Measurements from ENCODE around the gene PRKRA.
"Not testable (repeated sequence)": the region's sequence is repeated elsewhere in the genome, so short reads cannot be mapped to it uniquely, and the experiment has no call there.

PRKRA gene

DNA sequence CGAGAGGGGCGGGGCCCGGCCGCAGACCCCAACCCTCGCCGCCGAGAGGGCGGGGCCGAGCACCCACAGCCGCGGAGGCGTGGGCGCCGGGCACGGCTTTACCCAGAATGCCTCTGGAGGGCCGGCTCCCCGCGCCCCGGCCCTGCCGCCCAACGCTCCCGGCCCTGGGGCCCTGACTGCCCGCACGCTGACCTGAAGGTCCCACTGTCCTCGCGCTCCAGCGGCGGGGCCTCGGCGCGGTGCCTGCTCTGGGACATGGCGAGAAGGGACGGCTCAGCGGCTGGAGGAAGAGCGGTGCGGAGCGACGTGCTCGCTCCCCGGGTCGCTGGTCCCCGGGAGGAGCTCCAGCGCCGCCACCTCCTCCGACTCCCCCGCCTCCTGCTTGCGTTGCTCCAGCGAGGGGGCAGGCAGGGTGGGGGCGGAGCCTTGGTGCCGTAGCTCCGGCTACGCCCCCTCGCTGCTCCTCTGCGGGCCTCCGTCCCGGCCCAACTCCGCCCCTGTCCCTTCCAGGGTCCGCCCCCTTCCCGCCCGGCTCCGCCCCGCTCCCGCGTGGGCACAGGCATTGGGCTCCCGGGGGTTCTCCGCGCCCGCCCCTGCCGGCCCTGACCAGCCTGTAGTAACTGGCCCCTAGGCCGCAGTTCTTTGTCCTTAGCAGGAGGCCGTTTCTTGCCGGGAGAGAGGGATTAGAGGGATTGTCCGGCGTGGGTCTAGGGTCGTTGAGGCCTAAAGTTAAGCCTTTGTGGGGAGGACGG lies at the start of gene PRKRA, which contains the start of gene PJVK:
TSS of gene PRKRA (minus strand) at position 402 of the 752 bp plus-strand sequence. CDS start at position 257, 145 bp downstream.
TSS of gene PJVK (plus strand) at position 605 of the 752 bp plus-strand sequence. CDS start 2,032 bp downstream, outside the sequence.
- DNase-seq = peak; percentile 95 to 96

DNA sequence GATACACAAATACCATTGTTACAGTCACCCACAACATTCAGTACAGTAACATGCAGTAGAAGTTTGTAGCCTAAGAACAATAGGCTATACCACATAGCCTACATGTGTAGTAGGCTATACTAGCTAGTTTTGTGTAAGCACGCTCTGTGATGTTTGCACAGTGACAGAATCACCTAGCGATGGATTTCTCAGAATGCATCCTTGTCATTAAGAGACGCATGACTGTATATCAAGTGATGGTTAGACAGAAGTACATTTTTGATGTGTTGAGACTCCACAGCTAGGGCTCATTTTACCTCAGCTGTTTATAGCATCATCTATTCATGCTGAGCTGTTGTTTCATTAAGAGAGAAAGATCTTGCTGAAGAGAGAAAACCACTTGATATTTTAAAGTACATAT lies 48.7 kb upstream of the PRKRA start:
- no peak for DNase-seq

DNA sequence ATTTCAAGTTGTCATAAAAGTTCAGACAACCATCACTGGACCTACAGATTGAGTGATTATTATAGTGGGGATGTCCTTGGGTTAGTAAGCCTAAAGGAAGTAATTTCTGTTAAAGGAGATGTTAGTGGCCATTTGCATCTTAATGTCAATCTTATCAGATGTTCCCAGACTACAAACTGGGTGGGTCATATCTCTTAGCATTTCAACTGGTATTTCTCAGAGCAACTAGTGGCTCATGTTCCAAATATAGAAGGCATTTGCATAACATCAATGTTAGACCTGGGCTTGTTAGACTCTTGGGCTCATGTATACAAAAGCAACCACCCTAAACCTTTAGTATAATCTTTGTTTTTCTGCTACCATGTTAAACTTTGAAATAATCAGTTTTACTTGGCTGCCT lies 47.2 kb upstream of the PRKRA start:
- no peak for DNase-seq

DNA sequence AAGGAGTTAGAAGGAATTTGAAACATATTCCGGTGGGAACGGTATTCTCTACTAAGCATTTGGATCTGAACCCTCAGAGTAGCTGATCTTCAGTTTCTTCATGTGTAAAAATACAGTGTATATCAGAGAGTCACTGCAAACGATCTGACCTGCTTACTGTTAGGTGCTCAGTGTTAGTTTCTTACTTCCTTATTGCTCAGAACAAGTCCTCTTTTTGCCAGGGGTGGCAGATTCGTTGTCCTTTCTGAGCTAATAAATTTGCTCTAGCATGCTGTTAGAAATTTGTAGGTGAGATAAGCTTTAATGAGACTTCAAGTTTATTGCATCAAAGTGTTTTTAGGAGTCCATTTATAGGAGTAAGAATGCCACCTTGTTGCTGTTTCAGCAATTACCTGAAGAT lies 45.1 kb upstream of the PRKRA start:
- no peak for DNase-seq

DNA sequence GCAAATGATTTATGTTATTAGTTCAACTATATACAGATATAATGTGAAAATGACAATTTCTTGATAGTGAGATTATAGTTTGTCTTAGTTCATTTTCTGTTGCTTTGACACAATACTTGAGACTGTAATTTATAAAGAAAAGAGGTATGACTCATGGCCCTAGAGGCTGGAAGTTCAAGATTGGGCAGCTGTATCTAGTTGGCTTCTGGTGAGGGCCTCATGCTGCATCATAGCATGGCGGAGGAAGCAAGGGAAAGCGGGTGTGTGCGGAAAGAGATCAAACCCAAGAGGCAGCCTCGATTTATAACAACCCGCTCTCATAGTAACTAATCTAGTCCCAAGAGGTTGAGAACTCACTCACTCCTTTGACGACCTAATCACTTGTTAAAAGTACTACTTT lies 40.6 kb upstream of the PRKRA start:
- DNase-seq = no peak

DNA sequence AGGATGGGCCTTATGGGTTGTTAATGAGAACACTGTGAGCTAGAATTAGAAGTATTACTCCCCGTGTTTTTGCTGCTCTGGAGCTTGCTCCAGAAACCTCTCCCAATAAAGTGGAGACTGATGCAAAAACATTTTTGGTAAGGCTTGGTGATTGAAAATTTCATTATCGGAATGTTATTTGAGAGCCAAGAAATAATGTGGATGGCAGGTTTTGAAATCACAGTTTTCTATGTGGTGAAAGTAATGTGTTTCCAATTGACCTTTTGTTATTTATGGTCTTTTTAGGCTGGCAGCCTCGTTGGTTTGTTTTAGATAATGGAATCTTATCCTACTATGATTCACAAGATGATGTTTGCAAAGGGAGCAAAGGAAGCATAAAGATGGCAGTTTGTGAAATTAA lies 34.4 kb upstream of the PRKRA start:
- no peak for DNase-seq

DNA sequence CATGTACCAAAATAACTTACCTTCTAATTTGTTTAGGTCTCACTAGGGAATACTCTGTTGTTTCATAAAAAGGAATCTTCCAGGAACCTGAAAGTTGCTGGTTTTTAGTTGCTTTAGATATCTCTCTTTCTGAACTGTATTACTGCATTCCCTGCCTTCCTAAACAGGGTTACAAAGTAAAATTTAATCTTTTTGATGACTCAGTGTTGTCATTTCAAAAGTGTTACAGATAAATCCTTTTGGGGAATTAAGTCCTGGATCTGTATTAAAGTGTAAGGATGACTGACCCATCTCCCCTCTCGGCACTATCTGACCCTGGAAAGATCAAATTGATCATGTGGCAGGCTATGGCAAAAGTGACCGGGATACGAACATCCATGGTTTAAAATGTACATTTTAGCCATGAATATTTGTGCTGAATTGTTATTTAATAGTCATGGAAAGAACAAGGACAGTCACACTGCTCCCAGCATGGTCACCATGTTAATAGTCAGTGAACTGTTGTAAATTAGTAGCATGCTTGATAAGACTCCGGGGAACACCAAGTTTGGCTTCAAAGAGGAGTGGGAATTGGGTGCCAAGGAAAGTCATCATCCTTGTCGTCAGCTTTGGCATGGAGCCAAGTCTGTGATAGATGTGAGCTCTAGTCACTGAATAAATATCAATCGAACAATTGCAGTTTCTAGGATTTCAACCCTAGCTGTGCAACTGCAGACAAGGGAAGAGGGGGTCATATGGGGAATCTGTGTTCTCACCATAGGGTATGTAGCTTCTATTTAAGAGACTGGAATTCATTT lies 33.5 kb upstream of the PRKRA start:
- DNase-seq = no peak

DNA sequence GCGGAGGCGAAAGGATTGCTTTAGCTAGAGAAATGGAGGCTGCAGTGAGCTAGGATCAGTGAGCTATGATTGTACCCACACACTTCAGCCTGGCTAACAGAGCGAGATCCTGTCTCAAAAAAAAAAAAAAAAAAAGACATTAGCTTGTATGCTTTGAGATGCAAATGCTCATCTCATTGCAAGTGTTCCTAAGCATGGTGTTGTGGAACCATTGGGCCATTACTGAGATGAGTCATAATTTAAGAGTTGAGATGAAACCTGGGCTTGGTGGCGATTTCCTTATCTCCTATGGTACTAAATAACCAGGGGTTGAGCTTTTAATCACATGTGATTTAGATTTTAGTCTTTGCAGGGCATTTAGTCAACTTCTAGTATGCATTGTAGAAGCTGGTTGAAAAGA lies 31.5 kb upstream of the PRKRA start:
- no peak for DNase-seq

DNA sequence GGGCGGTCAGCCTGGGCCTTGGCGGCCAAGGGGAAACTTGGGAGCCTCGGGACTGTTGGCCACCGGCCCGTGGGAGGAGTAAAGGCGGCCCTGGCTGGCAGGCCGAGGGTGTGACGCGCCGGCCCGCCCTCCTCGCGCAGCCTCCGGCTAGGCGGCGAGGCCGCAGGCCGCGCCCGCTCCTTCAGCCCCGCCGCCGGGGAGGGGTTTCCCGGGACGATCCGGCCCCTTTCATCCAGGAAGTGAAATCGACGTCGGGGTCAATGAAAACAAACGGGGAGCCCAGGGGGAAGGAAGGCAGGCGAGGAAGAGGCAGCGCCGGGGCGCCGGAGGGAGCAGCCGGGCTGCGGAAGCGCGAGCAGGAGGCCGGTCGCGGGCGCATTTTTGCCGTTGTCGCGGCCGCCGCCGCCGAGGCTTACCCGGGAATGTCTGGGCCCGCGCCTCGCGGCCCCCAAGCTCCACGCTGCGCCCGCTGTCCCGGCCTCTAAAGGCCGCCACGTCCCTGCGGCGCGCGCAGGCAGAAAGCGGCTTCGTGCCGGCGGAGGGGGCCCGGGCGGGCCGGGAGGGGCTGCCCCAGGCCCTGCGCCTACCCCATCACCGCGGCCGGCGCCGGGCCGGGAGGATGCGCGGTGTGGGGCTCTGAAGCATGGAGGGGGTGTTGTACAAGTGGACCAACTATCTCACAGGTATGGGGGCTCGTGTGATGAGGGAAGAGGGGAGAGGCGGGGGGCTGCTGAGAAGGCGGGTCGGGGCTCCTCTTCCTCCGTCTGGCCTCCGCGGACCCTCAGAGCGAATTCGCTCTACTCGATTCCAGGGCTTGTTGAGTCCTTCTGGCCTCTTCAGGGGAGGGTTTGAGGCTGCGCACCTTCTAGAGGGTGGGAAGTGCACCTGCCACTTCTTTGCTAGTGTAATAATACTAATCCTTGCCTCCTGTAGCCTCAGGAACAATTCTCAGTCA lies 29.5 kb upstream of the PRKRA start, which contains the start of gene PLEKHA3:
TSS of gene PLEKHA3 (plus strand) at position 231 of the 955 bp plus-strand sequence. CDS start at position 644, 413 bp downstream.
- DNase-seq = peak; percentile 83 to 84

DNA sequence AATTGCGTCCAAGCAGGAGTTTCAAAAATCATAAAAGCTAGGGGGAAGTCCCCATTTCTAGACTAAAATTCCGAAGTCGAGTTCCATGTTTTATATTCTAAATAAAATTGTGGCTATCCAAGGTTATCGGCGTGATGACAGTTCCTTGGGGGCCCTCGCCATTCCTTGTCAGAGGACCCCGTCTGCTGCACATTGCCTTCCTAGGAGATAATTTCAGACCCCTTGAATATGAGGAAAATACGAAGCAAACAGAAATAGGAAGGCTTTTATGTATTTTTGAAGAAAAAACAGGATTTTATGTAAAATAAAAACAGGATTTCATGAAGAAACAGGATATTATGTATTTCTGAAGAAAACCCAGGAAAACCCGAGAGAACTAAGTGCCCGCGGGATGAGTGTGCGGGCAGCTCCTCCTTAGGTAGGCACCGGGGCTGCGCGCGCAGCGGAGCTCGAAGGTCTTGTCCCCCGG lies 28.8 kb upstream of the PRKRA start:
- no peak for DNase-seq

DNA sequence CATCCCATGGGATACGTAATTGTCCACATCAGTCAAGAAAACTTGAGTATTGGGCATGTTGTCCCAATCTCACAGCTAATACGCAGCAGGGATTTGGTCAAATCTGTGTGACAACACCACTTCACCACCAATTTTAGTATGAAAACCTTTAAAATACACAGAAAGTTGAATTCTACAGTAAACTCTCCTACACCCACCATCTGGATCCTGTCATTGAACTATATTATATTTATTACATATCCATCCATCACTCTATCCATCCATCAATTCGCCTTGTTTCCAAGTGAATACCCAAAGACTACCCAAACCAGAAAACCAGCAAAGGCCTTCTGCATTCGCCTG lies 28.3 kb upstream of the PRKRA start:
- DNase-seq = no peak

DNA sequence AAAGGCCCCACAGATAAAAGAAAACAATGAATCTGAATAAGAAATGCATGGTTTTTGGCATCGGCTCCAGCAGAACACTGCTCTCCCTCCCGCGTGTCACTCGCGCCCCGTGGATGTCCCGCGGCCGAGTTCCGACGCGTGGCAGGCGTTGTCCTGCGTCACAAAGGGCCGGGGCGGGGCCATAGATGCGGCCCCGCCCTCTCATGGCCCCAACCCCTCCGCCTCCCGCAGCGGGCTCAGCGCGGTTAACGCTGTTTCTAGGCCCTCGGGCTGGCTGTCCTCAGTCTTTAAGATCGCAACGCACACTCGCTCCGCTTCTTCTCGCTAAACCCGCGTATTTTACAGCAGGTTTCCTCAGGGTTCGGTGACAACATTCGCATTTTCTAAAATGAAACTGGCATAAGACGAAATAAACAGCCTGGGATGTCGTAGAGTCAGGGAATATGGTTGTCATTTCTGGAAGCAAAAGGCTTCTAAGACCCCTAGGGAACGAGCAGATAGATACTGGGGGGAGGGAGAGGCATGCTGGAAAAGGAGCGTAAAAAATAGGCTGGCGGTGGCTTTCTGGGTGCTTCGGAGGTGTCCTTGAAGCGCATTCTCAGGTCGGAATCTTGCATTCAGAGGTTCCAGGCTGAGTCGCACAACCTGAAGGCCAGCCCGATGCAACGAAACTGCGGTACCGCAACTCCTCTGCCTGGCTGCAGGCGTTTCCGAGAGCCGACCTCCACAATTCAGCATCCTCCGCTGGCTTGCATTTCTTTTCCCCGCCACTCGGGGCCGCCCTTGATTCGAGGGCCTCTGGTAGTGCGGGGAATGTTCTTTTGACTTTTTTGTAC lies 27.7 kb upstream of the PRKRA start, which contains the start of gene FKBP7:
TSS of gene FKBP7 (minus strand) at position 162 of the 836 bp plus-strand sequence. CDS start at position 61, 101 bp downstream.
- peak; percentile 87 for DNase-seq

DNA sequence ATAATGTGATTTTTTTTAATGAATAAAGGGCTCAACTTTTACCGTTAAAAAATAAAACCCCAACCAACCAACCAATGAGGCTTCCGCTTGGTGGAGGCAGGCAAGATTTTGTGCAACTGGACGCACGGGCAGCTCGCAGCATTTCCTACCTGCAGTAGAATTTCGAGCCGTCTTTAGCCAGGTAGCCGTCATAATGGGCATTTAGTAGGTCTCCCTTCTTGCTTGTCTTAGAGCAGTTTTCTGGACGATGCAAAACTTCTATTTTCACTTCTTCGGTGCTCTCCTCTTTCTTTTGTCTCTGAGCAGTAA lies 27.1 kb upstream of the PRKRA start:
- no peak for DNase-seq

DNA sequence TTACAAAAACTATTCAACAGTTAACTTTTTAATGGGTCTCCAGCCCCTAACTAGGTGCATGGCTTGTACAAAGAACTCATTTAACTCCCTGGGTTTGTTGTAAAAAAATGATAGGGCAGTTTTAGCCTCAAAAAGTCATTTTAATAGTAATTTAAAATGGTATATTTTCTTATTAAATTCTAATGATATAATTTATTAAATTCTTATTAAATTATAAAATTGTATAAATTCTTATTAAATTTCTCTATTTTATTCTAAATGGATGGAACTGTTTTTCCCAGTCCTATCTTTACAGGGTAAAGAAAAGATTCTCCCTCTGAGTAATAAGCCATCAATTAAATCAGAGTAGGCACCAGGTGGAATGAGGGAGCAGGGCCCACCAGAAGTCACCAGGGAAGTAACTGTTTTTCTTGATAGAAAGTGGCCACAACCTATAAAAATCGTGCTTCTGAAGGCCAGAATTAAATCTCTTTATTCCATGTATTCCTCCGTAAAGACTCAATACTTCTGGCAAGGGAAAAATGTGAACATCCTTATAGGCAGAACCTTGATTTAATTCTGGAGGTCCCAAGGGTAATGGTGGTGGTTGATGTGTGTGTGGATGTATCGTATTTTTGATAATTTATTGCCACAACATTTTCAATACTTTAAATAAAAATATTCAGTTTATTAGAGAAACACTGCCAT lies 26.6 kb upstream of the PRKRA start:
- DNase-seq = no peak

DNA sequence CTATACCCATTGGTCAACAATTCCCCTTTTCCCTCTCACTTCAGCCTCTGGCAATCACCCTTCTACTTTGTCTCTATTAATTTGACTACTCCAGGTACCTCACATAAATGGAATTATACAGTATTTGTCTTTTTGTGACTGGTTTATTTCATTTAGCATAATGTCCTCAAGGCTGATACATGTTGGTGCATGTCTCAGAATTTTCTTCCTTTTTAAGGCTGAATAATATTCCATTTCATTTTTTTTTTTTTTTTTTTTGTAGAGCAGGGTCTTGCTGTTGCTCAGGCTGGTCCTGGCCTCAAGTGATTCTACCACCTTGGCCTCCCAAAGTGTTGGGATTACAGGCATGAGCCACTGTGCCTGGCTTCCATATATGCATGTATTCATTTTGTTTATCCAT lies 25.5 kb upstream of the PRKRA start:
- no peak for DNase-seq

DNA sequence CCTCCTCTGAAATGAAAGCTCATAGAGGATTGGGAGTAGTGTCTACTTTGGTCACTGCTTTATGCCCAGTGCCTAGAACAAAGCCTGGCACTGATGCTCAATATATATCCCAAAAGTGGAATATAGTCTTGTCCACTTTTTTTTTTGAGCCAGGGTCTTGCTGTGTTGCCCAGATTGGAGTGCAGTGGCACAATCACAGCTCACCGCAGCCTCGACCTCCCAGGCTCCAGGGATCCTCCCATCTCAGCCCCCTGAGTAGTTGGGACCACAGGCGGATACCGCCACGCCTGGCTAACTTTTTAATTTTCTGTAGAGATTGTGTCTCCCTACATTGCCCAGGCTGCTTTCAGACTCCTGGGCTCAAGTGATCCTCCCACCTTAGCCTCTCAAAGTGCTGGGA lies 23.6 kb upstream of the PRKRA start:
- DNase-seq = no peak

DNA sequence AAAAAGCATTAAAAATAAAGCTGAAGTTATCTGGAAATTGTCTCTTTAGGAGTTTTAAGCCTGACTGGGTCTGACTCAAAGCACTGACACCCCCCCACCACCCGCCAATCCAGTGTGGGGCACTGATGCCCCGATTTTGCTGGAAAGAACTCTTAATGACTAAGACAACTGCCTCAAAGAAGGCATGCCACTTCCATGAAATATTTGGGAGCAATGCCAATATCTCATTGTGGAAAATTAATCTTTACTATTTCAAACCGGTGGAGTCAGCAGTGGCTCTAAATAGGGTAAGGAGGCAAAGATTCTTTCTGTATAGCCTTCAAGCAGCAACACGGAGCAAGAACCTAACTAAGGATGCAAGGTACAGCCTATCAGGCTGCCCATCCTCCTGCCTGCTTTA lies 23.0 kb upstream of the PRKRA start:
- DNase-seq = no peak

DNA sequence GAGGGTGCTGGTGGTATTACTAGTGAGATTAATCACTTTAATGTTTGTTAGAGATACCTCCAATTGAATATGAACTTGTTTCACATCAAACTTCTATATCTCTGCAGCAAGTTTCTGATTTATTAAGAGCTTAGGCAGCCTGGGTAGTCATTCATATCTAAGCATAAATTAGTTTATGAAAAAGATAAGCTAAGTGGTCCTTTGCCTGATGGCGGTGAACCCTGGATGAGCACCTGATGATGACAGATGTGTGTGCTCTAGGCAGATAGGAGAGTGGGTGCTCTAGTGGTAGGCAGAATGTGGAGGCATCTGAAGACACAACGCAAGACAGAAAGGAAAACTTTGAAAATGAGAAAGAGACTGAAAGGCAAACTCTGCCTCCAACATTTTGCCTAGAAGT lies 22.4 kb upstream of the PRKRA start:
- DNase-seq = no peak

DNA sequence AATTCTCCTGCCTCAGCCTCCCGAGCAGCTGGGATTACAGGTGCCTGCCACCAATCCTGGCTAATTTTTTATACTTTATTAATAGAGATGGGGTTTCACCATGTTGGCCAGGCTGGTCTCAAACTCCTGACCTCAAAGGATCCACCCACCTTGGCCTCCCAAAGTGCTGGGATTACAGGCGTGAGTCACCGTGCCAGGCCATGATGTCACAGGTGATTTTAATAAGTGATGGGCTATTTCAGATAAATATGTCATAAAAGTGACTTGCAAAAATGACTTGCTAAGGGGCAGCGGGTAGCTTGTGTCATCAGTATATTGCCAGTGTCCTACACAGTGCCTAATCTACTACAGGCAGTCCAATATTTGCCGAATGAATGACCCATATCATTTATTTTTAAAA lies 20.3 kb upstream of the PRKRA start:
- not testable (repeated sequence) for DNase-seq

DNA sequence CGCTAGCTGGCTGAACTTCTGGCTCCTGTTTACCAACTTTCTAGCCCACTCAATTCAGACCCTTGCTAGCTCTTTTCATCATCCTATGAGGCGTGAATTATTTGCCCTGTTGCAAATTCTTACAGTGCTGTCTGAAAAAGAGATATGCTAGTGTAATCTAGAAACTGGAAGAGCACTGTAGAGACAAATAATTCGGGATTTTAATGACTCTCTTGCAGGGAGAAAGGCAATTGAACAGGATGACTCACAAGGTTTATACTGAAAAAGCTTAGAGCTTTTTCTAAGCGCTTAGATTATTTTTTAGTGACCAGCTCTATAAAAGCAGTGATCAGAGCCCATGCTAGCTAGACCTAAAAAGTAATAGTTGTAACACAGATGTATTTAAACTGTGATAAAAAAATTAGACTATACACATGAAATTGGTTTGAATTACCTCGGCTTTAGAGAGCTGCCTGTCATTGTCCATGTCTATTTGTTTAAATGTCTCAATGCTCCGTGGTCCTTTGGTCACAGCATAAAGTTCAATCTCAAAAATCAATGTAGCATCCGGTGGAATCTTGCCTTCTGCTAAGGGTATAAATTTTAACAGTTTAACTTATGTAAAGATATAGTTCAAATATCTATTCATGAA lies 18.4 kb upstream of the PRKRA start:
- no peak for DNase-seq

DNA sequence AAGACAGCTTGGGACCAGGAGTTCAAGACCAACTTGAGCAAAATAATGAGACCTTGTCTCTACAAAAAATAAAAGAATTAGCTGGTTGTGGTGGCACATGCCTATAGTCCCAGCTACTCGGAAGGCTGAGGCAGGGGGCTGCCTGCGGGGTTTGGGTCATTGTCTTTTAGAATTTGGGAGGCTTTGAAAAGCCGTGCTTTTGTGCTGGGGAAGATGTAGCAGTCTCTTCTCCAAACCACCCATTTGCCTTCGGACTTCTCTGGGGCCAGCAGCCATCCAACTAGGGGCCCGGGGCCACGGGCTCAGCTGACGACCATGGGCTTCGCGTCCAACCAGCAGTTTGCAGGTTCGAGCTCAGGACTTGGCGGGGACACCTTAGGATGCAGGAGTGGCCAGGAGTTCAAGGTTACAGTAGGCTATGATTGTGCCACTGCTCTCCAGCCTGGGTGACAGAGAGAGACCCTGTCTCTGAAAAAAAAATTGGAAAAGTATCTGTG lies 6.5 kb upstream of the PRKRA start:
- DNase-seq = no peak
